Anterior cingulate cortex (tissue), 58 donors: ENCODE measurements around the gene GOLGA6L1.
"Not testable (repeated sequence)": the region's sequence is repeated elsewhere in the genome, so short reads cannot be mapped to it uniquely, and the experiment has no call there.

Source experiments
- DNase-seq, 58 donors: peaks; one replicate each; lab custom pipeline; 2025; lab: John Stamatoyannopoulos, UW

GOLGA6L1 gene, protein sequence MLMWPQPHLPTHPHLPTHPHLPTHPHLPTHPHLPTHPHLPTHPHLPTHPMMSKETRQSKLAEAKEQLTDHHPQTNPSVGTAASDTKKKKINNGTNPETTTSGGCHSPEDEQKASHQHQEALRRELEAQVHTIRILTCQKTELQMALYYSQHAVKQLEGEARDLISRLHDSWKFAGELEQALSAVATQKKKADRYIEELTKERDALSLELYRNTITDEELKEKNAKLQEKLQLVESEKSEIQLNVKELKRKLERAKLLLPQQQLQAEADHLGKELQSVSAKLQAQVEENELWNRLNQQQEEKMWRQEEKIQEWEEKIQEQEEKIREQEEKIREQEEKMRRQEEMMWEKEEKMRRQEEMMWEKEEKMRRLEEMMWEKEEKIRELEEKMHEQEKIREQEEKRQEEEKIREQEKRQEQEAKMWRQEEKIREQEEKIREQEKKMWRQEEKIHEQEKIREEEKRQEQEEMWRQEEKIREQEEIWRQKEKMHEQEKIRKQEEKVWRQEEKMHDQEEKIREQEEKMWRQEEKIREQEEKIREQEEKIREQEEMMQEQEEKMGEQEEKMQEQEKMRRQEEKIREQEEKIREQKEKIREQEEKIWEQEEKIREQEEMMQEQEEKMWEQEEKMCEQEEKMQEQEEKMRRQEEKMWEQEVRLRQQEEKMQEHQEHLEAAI

DNA sequence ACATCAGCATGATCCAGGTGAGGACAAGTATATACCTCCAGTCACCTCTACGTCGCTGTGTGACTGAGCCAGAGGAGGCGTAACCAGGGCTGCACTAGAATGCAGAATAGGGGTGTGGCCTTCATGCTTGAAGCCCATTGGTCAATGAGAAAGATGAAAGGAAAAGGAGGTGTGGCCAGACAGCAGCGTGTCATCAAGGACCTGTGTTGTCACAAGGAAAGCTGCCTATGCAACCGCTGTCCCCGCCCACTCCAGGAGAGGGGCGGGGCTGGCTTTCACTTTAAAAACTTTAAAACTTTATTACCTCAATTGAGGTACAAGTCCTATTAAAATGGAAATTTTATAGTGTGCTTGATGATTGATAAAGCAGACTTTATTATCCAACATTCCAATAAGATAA, at the start of gene GOLGA6L1:
Gene GOLGA6L1 (minus strand): TSS at position 101 of the 400 bp plus-strand sequence. CDS start 91 bp downstream, at position 10.
- DNase-seq, result not testable (repeated sequence)

DNA sequence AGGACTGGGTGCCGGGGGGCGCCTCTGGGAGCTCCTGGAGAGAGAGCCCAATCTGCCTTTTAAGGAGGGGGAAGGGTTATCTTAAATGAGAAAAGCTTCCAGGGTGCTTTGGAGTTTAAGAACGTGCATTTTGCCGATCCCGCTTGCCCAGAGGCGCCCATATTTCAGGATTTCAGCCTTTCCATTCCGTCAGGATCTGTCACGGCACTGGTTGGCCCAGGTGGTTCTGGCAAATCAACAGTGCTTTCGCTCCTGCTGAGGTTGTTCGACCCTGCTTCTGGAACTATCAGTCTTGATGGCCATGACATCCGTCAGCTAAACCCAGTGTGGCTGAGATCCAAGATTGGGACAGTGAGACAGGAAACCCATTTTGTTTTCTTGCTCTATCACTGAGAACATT, 44.6 kb upstream of the GOLGA6L1 start:
- not testable (repeated sequence) for DNase-seq

DNA sequence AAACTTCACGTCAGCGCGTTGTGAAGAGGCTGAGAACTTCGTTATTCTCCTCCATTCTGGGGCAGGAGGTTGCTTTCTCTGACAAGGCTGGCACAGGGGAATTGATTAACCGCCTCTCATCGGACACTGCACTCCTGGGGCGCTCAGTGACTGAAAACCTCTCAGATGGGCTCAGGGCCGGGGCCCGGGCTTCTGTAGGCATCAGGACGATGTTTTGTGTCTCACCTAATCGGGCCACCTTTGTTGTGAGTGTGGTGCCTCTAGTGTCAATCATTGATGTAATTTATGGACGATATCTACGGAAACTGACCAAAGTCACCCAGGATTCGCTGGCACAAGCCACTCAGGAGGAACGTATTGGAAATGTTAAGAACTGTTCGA, 43.9 kb upstream of the GOLGA6L1 start:
- DNase-seq, result not testable (repeated sequence)

DNA sequence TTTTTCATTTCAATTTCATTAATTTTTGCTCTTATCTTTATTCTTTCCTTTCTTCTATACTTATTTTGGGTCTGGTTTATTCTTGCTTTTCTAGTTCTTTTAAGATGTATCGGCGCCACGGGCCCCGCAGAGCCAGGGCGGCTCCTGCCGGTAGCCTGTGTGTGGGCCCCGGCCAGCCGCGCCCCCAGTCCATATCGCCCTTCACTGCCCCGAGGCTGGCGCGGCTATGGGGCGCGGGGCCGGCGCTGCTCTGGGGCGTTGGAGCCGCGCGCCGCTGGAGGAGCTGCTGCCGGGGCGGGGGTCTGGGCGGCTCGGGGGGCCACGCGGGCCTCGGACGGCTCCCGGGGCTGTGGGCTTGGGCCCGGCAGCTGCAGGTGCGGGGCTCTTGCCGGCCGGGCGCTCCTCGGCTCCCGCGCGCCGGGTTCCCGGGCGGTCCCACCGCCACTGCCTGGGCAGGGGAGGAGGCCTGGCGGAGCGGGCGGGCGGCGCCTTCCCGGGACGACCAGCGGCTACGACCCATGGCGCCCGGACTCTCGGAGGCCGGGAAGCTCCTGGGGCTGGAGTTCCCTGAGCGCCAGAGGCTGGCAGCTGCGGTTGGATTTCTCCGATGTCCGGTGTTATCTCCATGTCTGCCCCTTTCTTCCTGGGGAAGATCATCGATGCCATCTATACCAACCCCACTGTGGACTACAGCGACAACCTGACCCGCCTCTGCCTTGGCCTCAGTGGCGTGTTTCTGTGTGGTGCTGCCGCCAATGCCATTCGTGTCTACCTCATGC, 43.3 kb upstream of the GOLGA6L1 start:
- not testable (repeated sequence) for DNase-seq

DNA sequence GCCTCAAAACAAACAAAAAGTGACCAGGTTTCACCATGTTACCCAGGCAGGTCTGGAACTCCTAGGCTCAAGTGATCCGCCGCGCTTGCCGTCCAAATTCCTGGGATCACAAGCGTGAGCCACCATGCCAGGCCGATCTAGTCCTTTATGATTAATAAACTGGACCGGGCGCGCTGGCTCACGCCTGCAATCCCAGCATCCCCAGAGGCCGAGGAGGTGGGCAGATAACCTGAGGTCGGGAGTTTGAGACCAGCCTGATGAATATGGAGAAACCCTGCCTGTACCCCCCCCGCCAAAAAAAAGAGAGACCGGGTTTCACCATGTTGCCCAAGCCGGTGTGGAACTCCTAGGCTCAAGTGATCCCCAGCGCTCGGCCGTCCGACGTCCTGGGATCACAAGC, 40.1 kb upstream of the GOLGA6L1 start:
- DNase-seq, result not testable (repeated sequence)

DNA sequence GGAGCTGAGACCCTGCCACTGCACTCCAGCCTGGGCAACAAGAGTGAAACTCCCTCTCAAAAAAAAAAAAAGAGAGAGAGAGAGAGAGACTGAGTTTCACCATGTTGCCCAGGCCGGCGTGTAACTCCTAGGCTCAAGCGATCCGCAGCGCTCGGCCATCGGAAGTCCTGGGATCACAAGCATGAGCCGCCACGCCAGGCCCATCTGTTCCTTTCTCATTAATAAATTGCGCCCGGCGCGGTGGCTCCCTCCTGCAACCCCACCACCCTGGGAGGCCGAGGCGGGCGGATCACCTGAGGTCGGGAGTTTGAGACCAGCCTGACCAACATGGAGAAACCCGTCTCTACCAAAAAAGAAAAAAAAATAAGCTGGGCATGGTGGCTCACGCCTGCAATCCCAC, 39.0 kb upstream of the GOLGA6L1 start:
- DNase-seq, result not testable (repeated sequence)

DNA sequence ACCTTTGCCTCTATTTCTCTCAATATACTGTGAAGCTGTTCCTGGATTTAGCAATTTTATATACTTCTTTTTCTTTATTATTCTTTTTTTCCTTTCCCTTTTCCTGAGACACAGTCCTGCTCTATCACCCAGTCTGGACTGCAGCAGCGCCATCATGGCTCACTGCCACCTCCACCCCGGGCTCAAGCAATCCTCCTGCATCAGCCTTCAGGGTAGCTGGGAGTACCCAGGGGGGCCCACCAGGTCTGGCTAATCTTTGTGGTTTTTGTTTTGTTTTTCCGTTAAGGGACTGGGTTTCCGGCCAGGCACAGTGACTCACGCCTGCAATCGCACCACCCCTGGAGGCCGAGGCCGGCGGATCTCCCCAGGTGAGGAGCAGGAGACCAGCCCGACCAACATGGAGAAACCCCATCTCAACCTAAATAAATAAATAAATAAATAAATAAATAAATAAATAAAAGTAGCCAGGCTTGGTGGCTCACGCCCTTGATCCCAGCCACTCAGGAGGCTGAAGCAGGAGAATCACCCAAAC, 38.1 kb upstream of the GOLGA6L1 start:
- not testable (repeated sequence) for DNase-seq

DNA sequence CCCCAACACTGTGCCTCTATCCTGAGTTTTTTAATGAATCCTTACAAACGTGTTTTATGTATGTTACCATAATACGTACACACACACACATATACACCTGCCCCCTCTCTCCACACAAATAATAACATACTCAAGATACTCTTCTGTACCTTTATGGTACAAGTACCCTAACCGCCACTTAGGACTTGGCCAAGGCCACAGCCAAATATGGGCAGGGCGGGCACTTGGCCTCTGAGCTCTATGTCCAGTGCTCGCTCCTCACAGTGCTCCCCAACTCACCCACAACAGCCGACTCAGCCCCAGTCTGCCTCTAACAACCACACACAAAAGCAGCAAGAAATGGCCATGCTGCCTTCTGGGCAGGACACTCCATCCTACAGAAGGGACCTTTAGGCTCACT, 3.8 kb downstream of the GOLGA6L1 start:
- not testable (repeated sequence) for DNase-seq

DNA sequence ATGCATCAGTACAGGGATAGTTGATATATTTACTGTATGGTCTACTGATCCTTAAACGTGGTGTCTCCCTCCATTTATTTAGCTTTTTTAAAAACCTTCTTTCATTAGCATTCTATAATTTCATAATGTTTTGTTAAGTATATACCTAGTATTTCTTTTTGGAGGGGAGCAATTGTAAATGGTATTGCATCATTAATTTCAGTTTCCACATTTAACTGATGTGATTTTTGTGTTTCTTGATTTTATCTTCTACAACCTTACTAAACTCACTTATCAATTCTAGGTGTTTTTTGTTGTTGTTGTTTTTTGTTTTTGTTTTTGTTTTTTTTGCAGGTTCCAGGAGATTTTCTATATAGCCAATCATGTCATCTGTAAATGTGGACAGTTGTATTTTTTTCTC, 18.4 kb downstream of the GOLGA6L1 start:
- DNase-seq, result no peak

DNA sequence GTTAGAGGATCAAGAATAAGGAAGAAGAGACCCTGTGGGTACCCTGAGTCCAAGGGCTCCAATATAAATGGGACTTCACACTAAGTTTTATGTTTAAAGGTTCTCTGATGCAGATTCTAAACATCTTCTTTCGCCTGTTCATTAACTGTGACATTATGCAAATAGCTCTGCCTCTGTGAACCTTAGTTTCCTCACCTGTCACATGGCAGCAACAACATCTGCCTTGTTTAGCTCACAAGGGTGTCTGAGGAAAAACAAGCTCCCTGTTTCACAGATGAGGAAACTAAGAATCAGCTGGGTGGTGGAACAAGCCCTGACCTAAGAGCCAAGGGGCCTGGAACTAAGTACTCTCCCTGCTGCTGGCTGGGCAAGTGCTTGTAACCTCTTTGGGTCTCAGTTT, 40.8 kb downstream of the GOLGA6L1 start:
- DNase-seq, result no peak

DNA sequence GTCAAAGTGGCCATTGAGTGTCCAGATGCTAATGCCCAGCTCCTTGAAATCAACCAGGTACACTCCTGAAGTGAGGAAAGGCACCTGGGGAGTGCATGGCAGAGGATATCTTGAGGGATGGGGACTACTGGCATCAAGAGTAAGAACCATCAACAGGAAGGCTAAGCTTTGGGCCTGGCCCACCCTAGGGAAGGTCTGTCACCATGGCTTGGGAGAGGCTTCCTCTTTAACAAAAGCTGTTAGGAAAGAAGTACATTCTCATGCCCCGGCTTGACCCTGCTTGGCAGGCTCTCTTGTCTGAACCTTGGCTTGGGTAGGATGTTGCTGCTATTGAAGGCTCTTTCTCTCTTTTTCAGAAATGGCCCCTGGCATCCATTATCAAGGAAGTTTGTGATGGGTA, 53.5 kb downstream of the GOLGA6L1 start:
- no peak for DNase-seq

DNA sequence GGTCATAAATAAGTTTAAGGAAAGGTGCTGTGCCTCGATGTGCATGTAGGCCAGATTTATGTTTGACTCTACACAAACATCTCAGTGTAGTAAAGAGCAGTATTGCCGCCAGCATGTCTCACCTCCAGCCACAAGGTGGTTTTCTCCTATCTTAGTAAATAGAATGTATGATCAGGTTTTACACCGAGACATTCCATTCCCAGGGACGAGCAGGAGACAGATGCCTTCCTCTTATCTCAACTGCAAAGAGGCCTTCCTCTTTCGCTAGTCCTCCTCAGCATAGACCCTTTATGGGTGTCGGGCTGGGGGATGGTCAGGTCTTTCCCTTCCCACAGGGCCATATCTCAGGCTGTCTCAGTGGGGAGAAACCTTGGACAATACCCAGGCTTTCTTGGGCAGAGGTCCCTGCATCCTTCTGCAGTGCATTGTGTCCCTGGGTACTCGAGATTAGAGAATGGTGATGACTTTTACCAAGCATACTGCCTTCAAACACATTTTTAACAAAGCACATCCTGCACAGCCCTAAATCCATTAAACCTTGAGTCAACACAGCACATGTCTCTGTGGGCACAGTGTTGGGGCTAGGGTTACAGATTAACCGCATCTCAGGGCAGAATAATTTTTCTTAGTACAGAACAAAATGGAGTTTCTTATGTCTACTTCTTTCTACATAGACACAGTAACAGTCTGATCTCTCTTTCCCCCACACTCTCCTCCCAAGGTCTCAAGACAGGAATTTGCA, 54.5 kb downstream of the GOLGA6L1 start:
- not testable (repeated sequence) for DNase-seq

DNA sequence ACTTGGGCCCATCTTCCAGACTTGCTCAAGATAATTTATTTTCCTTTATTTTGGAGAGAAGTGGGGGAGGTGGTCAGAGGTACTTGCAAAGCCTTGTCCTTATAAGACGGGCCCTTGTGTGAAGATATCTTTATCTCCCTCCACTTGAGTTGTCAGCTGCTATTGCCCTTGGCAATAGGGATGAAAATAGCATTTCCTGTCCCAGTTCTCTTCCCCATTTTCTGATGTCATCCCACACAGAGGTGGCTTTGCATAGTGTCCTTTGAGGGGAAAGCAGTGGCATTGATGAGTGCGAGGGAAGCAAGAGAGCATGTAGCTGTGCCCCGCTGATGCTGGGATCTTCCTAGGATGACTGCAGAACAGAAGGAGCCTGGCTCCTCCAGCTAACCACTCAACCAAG, 55.4 kb downstream of the GOLGA6L1 start:
- DNase-seq, result peak in 4 of 58 donors; percentile 5 to 29 (median 10)

DNA sequence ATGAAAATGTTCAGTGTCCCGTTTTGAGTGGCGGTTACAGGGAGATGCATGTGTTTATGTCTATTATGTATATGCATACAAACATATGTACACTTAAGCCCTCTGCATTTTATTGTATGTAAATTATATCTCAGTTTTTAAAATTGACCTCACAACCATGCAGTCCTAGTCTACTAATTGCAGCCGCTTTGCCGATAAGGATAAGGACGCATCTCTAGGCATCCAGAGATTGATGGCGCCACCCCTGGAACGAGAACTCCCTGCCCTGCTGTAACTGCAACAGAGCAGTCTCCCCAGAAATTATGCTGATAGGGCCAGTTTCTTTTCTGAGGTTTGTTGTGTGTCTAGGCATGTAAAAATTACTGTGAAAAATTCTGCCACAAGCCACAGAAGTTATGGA, 56.9 kb downstream of the GOLGA6L1 start:
- no peak for DNase-seq
